Stimulated activated naive CD4-positive, alpha-beta T cell treated with Interleukin-2 at 50 U/mL for 16 hours (primary cell): ENCODE measurements around the gene MMRN2.
A peak's percentile ranks its signal among the peaks of the same experiment; 100 is the strongest.
"Not testable (repeated sequence)": the region's sequence is repeated elsewhere in the genome, so short reads cannot be mapped to it uniquely, and the experiment has no call there.

Experiments used
- DNase-seq: peaks from one replicate; lab custom pipeline; 2025; lab: John Stamatoyannopoulos, UW

MMRN2 gene, protein sequence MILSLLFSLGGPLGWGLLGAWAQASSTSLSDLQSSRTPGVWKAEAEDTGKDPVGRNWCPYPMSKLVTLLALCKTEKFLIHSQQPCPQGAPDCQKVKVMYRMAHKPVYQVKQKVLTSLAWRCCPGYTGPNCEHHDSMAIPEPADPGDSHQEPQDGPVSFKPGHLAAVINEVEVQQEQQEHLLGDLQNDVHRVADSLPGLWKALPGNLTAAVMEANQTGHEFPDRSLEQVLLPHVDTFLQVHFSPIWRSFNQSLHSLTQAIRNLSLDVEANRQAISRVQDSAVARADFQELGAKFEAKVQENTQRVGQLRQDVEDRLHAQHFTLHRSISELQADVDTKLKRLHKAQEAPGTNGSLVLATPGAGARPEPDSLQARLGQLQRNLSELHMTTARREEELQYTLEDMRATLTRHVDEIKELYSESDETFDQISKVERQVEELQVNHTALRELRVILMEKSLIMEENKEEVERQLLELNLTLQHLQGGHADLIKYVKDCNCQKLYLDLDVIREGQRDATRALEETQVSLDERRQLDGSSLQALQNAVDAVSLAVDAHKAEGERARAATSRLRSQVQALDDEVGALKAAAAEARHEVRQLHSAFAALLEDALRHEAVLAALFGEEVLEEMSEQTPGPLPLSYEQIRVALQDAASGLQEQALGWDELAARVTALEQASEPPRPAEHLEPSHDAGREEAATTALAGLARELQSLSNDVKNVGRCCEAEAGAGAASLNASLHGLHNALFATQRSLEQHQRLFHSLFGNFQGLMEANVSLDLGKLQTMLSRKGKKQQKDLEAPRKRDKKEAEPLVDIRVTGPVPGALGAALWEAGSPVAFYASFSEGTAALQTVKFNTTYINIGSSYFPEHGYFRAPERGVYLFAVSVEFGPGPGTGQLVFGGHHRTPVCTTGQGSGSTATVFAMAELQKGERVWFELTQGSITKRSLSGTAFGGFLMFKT

GRCh38 chr10:86957471-86958115, at the start of gene MMRN2:
TSS of gene MMRN2 (minus strand) at chr10:86957615. CDS start at chr10:86957541, 74 bp downstream.
- no peak for DNase-seq

- not testable (repeated sequence) for DNase-seq
Measured at GRCh38 chr10:87007124-87007523, 49.7 kb upstream of the MMRN2 start.

GRCh38 chr10:87000491-87000890, 43.1 kb upstream of the MMRN2 start:
- no peak for DNase-seq

GRCh38 chr10:86999802-87000403, 42.5 kb upstream of the MMRN2 start:
- DNase-seq: not testable (repeated sequence)

- no peak for DNase-seq
Measured at GRCh38 chr10:86992929-86993328, 35.5 kb upstream of the MMRN2 start.

GRCh38 chr10:86992456-86992855, 35.0 kb upstream of the MMRN2 start:
- DNase-seq: no peak

GRCh38 chr10:86991362-86991761, 33.9 kb upstream of the MMRN2 start:
- not testable (repeated sequence) for DNase-seq

DNA sequence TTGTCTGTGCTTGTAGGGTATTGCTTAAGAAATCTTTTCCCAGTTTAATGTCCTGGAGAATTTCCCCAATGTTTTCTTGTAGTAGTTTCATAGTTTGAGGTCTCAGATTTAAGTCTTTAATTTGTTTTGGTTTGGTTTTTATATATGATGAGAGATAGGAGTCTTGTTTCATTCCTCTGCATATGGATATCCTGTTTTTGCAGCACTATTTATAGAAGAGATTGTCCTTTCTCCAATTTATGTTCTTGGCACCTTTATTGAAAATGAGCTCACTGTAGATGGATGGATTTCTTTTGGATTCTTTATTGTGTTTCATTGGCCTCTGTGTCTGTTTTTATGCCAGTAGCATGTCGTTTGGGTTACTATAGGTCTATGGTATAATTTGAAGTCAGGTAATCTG, 31.1 kb upstream of the MMRN2 start:
- DNase-seq: no peak

GRCh38 chr10:86984498-86984897, 27.1 kb upstream of the MMRN2 start:
- not testable (repeated sequence) for DNase-seq

- no peak for DNase-seq
Measured at GRCh38 chr10:86981716-86982115, 24.3 kb upstream of the MMRN2 start.

DNA sequence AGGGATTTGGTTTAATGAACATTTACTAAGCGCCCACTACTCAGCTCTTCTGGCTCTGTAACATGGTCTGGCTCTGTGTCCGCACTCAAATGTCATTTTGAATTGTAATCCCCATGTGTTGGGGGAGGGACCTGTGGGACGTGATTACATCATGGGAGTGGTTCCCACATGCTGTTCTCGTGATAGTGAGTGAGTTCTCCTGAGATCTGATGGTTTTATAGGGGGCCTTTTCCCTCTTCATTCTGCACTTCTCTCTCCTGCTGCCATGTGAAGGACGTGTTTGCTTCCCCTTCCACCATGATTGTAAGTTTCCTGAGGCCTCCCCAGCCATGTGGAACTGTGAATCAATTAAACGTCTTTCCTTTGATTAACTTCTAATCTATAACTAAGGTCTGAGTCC, 23.6 kb upstream of the MMRN2 start:
- DNase-seq: not testable (repeated sequence)

- DNase-seq: no peak
Measured at GRCh38 chr10:86979977-86980448, 22.6 kb upstream of the MMRN2 start.

GRCh38 chr10:86979296-86979818, 21.9 kb upstream of the MMRN2 start:
- DNase-seq: no peak

GRCh38 chr10:86978457-86978856, 21.0 kb upstream of the MMRN2 start:
- DNase-seq: not testable (repeated sequence)

DNA sequence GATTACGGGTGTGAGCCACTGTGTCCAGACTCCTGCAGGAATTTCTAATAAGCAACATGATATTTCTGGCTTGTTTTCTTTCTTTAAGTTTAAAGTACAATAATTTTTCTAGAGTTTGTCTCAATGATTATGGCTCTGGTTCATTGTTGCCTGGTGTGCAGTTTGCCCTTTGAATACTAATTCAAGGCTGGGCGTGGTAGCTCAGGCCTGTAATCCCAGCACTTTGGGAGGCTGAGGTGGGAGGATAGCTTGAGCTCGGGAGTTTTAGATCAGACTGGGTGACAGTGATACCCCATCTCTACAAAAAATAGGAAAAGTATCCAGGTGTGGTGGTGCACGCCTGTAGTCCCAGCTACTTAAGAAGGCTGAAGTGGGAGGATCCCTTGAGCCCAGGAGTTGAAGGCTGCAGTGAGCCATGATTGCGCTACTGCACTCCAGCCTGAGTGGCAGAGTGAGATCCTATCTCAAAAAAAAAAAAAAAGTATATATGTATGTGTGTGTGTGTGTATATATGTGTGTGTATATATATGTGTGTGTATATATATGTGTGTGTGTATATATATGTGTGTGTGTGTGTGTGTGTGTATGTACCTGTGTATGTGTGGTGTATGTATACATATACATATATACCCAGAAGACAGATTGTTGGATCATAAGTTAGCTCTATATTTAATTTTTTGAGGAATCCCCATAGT, 19.1 kb upstream of the MMRN2 start:
- no peak for DNase-seq

- DNase-seq: no peak
Measured at GRCh38 chr10:86974484-86974883, 17.1 kb upstream of the MMRN2 start.

GRCh38 chr10:86972613-86973380, 15.4 kb upstream of the MMRN2 start:
- DNase-seq: no peak

DNA sequence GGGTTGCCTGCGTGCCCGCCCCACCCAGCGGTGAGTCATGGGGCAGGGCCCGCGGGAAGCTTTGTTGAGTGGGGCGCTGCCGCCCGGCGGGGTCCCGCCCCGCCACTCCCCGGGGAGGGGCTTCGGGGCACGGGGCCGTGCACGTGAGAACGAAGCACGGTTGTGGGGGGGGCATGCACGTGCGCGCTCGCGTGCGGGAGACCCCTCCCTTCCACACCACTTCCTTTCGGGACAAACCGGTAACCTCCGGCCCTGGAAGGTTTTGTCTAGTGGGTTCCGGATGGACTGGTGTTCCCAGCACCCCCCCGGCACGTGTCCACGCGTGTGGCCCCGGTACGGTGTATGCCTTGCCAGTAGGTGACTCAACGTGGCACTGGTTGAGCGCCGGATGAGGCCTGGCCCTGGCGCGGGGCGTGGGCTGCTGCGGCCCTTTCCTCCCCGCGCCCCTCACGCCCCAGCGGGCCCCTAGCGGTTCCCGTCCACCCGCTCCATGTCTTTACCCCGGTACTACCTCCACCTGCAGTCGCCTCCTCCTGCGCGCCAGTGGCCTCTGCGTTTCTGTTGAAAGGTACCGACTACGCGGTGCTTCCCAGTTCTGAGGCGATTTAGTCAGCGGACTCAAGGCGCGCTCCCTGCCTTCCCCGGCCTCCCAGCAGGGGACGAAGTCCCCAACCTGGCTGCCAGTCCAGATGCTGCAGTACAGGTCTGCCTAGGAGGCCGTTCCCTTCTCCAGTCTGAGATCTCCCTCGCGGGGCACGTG, 14.0 kb upstream of the MMRN2 start:
- DNase-seq: peak; percentile 88

DNA sequence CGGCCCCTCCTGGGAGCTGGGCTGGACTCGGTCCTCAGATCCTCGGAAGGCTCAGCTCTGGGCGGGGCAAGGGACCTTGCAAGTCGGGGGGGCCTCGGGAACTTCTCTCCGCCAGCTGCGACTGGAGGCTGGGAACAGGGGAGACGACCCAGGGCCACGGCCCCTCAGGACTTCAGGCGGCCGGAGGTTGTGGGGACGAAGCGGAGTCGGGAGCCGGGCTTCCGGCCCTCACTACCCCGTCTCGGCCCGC, 13.5 kb upstream of the MMRN2 start:
- no peak for DNase-seq
